Hepatic stellate cell (primary cell): ENCODE data around the gene RBBP7.

Source experiments
- DNase-seq: peaks from one replicate; pipeline ENCODE4 v3.0.0; 2011; ENCODE audit warnings: low spot score

RBBP7 gene

DNA sequence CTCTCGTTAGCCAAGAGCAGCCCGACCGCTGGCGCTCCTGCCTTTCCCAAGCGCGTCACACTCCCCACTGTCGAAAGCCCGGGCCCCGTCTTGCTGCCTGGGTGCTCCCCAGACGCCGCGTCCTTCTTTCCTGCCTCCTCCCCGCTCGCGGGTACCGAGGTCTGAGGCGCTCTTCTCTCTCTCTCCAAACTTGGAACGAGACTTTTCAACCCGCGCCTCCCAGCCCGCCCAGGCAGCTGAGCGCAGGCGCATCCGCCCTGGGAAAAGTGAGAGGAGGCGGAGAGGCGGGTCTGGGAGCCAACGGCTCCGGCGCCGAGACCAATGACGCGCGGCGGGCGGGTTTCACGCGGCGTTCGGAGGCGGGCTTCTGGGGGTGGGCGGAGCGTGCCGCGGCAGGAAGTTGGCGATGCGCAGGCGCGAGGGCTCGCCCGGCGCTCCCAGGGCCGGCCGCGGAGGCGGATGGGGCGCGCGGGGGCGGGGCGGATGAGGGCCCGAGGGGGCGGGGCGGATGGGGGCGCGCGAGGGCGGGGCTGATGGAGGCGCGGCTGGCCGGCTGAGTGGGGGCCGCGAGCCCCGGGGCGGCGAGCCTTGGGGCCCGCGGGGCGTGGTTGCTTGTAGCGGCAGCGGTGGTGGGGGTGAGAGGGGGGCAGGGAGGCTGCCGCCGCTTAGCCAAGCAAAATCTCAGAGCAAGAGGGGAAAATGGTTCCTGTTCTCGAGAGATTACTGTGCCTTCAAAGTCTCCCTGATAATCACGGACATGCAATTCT is at the start of gene RBBP7:
TSS of gene RBBP7 (minus strand) at position 268 of the 767 bp plus-strand sequence. CDS start 309 bp downstream, outside the sequence.
- DNase-seq = peak; percentile 92

DNA sequence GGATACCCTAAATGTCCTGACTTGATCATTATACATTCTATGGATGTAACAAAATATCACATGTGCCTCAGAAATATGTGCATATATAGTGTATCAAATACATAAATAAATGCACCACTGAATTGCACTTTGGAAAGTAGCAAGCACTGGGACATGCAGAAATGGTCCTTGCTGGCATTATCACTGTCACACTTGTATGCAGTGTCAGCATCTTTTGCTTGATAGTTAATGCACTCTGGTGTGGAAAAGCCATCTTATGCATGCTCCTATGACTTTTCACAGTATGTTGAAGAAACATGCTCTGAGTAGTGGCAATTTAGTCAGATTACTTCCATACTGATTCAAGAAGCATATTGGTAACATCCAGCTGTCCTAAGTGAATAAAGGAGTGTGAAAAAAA is 48.8 kb upstream of the RBBP7 start:
- DNase-seq = no peak

DNA sequence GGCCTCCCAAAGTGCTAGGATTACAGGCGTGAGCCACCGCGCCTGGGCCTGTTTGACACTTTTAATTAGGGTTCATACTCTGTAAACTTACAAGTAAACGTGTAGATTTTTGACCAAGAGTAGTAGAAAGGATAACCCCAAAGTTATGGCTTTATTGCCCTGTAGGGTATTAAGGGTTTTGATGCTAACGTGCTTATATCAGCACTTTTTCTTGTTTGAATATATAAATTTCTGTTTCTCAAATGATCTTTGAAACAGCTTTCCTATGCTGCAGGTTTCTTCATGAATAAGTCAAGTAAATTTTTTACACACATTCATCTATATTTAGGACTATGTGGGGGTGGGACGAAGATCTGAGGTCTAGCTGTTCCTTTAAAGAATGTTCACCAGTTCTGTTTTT is 47.0 kb upstream of the RBBP7 start:
- no peak for DNase-seq

DNA sequence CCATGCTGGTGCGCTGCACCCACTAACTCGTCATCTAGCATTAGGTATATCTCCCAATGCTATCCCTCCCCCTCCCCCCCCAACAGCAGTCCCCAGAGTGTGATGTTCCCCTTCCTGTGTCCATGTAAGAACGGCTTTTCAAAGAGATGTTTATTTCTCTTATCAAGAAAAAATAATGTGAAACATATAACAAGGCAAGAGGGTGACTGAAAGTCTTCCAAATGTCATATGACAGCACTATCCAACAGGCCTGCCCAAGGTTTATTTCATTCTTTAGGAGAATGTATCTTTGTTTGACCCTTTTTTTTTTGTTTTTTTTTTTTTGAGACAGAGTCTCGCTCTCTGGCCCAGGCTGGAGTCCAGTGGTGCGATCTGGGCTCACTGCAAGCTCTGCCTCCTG is 46.4 kb upstream of the RBBP7 start:
- DNase-seq = no peak

DNA sequence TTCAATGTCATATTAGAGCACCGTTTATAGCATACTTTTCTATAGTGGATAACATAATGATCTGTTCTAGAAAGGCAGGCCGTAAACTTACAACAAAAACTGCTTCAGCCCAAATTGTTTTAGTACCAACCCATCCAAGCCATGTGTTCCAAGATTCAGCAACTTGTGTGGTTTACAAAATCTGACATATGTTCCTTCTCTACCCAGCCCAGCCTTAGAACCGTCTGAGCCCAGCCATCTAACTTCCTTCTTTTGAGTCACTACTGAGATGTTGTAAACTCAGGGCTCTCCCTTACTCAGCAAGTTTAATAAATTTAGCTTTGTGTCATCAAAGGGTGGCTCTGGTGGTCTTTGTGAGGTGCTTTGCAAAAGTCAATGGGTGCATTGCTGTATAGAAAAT is 43.9 kb upstream of the RBBP7 start:
- no peak for DNase-seq

DNA sequence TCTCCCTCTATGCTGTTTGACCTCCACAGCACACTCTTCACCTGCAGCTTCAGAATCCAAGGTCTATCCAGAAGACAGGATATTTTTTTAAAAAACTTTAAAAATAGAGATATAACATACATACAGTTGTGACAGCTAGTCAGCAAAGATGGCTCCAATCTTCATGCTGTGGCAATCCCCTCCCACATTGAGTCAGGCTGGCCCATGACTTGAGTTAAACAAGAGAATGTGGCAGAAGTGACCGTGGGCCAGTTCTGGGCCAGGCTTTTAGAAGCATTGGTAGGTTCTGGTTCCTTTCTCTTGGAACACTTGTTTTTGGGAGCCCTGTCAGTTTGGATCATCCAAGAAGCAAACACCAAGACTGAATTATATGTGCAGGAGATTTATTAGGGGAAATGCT is 40.2 kb upstream of the RBBP7 start:
- DNase-seq = no peak

DNA sequence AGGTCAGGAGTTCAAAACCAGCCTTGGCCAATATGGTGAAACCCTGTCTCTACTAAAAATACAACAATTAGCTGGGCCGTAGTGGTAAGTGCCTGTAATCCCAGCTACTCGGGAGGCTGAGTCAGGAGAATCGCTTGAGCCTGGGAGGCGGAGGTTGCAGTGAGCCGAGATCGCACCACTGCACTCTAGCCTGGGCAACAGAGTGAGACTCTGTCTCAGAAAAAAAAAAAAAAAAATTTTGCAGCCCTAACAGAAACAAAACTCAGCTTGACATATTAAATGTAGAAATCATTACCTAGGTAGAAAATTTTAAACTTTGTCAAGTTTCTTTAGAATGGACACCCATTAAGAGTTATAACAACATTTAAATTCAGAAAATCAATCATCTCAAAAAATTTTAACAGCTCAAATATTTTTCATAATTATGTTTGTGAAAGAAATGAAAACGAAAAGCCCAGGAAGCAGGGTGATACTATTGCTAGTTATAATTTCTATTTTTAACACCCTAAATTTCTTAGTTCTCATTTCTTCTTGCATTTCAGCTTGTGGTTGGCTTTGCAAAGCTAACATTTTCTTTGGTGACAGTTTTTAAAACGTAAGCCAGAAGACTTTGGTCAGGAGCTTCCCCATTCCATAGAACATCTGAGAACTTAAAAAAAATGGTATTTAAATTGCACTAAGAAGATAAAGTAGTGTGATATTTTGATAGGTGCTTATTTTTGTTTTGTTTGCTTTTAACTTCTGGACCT is 33.3 kb upstream of the RBBP7 start:
- DNase-seq = no peak

DNA sequence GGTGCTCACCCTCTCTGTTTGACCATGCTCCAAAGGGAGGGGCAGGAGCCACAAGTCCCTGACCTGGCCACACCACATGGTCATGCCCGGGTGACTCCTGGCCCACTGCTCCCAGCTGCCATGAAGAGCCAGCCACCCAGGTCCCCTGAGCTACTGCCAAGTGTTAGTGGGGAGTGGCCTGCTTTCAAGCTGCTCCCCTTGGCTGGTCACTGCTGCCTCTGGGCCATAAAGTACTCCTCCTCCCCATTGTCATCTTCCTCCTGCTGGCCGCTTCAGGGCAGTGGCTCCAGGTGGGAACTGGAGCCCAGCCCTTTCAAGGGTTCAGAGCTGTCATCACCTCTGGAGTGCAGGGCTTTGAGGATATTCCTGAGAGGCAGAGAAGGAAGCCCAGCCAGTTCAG is 27.3 kb upstream of the RBBP7 start:
- no peak for DNase-seq

DNA sequence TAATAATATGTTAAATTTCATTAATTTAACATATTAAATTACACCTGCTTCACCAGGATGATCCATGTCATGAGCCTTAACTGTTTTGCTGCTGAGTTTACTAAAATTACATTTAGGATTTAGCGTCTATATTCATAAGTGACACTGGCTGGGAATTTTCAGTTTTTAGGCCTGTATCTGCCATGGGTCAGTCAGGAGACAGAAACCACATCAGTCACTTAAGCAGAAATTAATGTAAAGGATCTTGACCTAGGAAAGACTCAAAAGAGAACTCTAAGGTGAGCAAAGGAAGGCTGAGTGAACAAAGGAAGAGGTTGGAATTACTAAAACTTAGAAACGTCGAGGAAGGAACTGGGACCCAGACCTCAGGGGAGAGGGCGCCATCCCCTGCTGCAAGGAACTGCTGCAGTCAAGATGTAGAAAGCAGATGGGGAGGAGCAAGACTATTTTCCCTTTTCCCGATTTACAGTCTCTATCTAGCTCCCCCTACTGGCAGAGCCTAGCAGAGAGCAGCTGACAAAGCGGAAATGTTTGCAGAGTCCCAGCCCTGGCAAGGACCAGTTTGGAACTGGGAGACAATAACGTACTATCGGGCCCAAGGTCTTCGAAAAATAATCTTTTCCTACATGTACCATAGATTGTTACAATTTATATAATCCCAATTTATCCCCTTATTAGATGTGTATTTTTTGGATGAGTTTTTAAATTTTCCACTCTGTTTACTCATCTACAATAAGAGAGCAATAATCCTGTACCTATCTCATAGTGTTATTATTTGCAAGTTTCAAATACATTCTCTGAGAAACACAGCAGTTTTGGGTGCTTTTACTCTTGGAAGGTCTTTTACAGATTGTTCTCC is 22.6 kb upstream of the RBBP7 start:
- DNase-seq = peak; percentile 66

DNA sequence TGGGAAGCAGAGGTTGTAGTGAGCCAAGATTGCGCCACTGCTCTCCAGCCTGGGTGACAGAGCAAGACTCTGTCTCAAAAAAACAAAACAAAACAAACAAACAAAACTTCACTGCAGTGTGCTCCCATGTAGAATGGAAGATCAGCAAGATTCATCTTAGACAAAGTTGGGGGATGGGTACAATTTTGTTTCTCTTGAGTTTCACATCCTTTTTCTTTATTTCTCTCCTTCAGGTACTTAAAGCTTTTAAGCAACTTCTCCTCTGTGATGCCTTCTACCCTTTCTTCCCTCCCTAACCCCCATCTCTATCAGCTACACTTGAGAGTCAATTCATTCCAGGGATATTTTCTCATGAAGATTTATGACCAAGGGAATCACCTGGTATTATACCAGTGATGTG is 15.5 kb upstream of the RBBP7 start:
- DNase-seq = no peak

DNA sequence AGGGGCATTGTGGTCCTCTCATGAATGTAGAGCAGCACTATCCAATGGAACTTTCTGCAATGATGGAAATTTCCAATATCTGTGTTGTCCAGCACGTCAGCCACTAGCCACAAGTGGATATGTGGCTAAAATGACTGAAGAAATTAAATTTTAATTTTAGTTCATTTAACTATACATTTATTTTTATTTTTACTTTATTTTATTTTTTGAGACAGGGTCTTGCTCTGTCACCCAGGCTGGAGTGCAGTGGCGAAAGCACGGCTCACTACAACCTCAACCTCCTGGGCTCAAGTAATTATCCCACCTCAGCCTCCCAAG is 13.3 kb upstream of the RBBP7 start:
- DNase-seq = no peak

DNA sequence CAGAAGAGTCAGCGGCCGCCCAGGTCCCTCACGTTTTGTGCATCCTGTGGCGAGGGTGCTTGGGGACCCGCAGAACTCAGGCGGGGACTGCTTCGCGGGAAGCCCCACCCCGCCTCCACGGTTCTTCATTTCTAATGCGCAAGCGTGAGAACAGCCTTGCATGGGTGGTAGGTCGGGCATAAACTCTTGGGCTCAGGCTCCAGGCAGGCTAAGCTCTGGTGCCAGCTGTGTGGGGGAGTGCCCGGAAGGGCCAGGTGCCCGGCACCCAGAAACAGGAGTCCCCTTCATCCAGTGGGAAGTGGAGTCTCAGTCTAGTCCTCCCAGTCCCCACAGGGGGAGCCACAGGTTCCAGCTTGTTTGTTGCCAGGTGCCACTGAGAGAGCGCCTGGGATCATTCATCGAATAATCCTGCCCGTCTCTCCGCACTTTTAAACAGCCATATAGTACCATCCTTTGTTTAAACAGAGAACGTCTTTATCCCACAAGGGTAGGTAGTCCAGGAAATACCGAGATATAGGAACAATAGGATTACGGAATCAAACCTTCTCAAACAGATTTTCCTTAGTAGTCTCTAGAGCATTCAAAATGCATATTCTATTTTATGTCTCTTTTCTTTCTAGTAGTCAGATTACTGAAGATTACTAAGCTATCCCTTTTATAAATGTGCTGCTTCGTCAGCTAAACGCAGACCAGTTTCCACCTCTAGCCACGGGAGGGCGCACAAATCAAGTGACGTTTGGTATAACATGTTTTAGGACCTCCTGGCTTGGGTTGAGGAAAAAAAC is 12.7 kb upstream of the RBBP7 start:
- DNase-seq = peak; percentile 44

DNA sequence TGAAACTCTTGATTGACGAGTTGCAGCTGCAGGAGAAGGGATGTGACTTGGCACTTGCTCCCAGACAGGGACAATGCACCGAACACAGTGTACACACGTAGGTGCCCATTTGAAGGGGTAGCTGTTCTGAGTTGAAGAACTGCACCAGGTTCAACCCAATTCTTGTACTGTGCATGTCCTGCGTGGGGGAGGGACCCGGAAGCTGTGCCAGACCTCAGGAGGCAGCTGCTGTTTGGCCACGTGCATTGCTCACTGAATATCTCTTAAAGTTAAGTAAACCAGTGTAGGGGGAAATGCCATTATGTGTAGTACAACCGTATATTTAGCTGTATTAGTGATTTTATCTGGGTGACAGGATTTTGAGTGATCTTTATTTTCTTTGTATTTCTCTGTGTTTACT is 12.0 kb upstream of the RBBP7 start:
- DNase-seq = no peak

DNA sequence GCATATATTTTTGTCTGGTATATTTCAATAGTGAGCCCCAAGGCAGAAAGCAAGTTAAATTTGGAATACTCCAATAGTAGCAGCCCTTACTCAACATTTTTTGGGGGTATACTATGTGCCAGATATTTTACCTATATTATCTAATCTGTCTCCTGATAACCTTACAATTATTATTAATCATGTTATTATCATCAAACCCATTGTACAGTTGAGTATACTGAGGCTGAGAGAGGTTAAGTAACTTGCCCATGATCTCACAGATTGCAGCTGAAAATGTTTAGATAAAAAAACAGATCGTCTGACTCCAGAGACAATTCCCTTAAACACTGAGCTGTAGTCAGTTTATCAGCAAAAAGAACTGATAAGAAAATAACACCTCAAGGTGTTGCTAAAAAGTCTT is 6.5 kb upstream of the RBBP7 start:
- no peak for DNase-seq

DNA sequence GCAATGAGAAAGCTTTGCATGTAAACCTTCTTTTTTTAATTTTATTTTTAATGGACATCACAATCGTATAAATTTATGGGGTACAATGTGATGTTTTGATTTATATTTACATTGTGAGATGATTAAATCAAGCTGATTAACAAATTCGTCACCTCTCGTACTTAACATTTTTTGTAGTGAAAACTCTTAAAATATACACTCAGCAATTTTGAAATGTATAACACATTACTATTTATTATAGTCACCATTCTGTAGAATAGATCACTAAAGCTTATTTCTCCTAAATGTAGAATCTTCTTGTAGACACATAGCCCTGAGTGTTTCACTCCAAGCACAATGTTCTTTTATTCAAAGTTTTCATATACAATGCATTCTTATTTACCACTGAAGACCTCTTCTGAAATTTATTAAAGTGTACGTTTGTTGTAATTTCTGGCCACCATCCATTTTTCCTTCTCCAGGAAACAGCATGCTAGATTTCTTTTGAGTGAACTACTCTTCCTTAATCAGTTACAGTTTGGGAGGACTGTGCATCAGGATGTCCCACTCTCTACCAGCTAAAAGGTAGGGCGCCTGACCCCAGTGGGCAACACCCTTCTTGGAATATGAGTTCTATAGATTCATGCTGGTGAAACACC is 4.4 kb upstream of the RBBP7 start:
- DNase-seq = no peak

DNA sequence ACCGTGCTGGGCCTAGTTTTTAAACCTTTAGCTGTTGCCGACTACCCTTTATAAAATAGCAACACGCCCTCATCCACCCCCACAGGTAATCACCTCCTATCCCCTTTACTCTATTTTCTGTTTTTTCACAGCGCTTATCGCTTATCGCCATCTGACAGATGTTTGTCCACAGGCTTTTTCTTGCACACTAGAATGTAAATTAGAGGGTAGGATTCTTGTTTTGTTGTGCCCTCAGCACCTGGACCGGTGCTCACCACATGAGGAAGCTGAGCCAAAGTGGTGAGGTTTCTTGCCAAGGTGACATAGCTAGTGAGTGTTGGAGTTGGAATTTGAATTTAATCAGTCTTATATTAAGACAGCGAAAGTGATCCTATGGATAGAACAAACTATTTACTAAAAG is 2.9 kb upstream of the RBBP7 start:
- no peak for DNase-seq

DNA sequence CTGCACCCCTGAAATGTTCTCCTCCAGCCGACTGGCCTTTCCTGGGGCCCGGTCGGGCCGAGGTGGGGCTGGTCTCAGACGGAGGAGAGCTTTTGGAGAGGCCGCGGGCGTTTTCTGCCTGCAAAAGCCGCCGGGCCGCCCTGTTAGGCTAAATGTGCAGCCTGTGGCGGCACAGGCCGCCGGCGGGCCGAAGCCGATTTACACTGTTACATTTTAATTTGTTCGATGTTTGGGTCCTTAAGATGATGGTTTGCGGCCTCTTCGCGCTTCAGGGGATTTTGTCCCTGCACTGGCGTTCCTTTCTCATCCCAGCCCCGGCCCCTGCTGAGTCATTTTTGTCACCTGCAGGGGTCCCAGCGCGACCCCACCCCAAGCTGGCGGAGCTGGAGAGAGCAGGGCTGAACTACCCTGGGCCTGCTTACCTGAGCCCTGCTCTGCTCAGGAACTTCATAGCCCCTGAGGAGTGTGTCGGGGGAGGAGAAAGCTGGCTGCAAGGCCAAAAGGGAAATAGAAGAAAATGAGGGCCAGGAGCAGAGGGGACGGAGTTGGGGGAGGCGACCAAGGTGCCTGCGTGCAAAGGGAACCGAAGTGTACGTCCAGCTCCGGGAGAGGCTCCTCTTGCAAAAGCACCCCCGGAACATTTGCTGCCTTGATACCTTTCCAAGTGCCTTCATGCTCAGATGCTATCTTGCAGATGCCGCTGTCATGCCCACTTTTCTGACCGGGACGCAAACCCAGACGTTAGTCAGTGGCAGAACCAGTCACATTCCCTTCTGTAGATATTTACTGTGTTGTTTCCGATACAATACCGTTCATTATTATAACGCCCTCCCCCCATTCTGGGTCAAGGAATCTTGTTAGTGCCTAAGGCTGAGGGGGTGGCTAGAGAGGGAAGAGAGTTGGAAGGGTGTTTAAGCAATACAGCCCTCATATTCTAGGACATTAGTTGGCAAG is 977 bp upstream of the RBBP7 start:
- DNase-seq = no peak

DNA sequence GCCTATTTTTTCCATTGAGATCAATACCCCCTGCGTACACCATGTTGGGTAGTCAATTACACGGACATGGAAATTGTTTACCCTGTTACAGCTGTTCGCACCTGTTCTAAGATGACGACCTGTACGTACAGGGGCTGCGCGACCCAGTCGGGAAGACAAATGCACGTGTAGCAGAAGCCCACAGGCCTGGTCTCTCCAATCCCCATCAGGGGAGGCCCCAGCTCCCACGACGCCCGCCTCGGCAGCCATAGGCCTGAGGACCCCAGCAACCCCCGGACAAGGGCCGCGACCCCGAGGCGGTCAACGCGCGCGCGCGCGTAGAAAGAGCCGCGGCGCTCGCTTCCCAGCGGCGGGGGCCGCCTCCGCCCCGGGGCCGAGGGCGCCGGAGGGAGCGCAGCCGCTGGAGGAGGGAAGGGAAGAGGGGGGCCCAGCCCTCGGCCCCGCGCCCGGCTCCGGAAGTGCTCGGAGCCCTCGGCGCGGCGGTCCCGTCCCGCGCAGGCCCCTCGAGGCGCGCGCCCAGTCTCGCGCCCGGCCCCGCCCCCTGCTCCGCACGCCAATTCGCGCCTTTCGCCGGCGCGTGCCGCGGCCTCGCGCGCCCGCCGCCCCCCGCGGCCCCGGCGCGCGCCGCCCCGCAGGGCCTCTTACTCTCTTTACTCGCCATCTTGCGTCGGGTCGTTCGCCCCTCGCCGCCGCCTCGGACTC is 618 bp downstream of the RBBP7 start:
- peak; percentile 32 for DNase-seq

DNA sequence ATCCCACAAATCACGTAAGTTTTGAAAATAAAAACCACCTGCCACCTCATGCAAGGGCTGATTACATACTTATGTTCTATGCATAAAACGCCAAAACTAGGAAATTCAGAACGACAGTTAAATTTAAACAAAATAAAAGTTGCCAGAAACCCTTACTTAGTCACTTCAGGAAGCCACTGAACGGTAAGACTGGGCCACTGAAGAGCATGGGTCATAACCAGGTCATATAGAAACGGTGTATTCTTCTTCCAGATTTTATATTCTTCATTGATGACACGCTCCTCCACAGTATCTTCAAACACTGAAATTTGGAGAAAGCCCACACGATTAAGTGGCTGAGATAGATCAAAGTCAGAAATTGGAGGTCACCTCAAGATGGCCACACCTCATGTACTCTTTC is 1.2 kb downstream of the RBBP7 start:
- no peak for DNase-seq

DNA sequence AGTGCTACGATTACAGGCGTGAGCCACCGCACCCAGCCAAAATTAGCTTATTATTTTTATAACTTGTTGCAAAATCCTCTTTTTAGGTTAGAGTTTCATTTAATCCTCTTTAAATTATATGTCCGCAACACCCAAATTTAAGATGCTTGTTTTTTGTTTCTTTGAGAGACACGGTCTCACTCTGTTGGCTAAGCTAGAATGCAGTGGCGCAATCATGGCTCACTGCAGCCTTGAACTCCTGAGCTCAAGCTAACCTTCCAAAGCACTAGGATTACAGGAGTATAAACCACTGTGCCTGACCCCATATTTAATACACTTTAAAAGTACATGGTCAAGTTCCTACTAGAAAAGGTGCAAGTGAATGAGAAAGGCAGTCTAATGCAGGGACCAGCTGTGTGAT is 2.2 kb downstream of the RBBP7 start:
- DNase-seq = no peak
